GM23338 (cell line): ENCODE results near the gene XKR7. TPM values are rescaled to one million over a fixed set of nuclear protein-coding genes. Genes with fewer than 3 reads are reported as not detected.
A peak's percentile ranks its signal among the peaks of the same experiment; 100 is the strongest.

Experiments
- ATAC-seq: fragments of 200-7000 bp; cut with Tn5 transposase; 3 replicates; pipeline ENCODE4 v1.9.1; 2020
- DNase-seq: peaks from one replicate; pipeline ENCODE4 v3.0.0-alpha.2; 2015; ENCODE audit warnings: low spot score
- H2AFZ ChIP-seq: fragments of 200-600 bp; sonication (generic); 2 replicates; pipeline ENCODE4 v1.8.0; 2016; ENCODE audit warnings: antibody characterized with exemption, mild to moderate bottlenecking, moderate library complexity
- H3F3A ChIP-seq: fragments of 200-600 bp; sonication (generic); replicated peaks from 2 replicates; pipeline ENCODE4 v1.8.0; 2017; ENCODE audit warnings: antibody characterized with exemption, mixed run types, low read depth
- H3K27ac ChIP-seq: fragments of 200-600 bp; sonication (generic); 2 replicates; pipeline ENCODE4 v1.6.1; 2016; ENCODE audit warnings: low read depth
- H3K27me3 ChIP-seq: fragments of 200-600 bp; sonication (generic); 2 replicates; pipeline ENCODE4 v1.8.0; 2016; ENCODE audit warnings: mild to moderate bottlenecking, mixed run types, moderate library complexity; ENCODE audit not compliant: insufficient read depth
- H3K36me3 ChIP-seq: fragments of 200-600 bp; sonication (generic); 2 replicates; pipeline ENCODE4 v1.8.0; 2016; ENCODE audit warnings: mild to moderate bottlenecking; ENCODE audit not compliant: insufficient read depth
- H3K4me1 ChIP-seq: fragments of 200-600 bp; sonication (generic); 2 replicates; pipeline ENCODE4 v1.8.0; 2016; ENCODE audit warnings: mild to moderate bottlenecking, moderate library complexity; ENCODE audit not compliant: insufficient read depth
- H3K4me2 ChIP-seq: fragments of 200-600 bp; sonication (generic); 2 replicates; pipeline ENCODE4 v1.7.1; 2017; ENCODE audit warnings: mixed run types
- H3K4me3 ChIP-seq: fragments of 200-600 bp; sonication (generic); 2 replicates; pipeline ENCODE4 v1.6.1; 2016; ENCODE audit warnings: mixed run types
- H3K79me2 ChIP-seq: fragments of 200-600 bp; sonication (generic); replicated peaks from 2 replicates; pipeline ENCODE4 v1.8.0; 2017; ENCODE audit warnings: mild to moderate bottlenecking; ENCODE audit not compliant: insufficient read depth
- H3K9me2 ChIP-seq: fragments of 200-600 bp; sonication (generic); 2 replicates; pipeline ENCODE4 v1.8.0; 2017; ENCODE audit not compliant: insufficient read depth
- H4K20me1 ChIP-seq: fragments of 200-600 bp; sonication (generic); replicated peaks from 2 replicates; pipeline ENCODE4 v1.8.0; 2017; ENCODE audit warnings: mild to moderate bottlenecking; ENCODE audit not compliant: insufficient read depth
- H3K27ac Mint-ChIP-seq: 2 replicates; pipeline ENCODE4 v1.8.0; 2020; ENCODE audit warnings: inconsistent platforms, mild to moderate bottlenecking, moderate library complexity, mixed read lengths
- H3K27me3 Mint-ChIP-seq: 3 replicates; pipeline ENCODE4 v1.8.0; 2022; ENCODE audit warnings: low read depth, mild to moderate bottlenecking, moderate library complexity, mixed read lengths, inconsistent platforms; ENCODE audit not compliant: insufficient read depth, poor library complexity
- H3K36me3 Mint-ChIP-seq: 3 replicates; pipeline ENCODE4 v1.8.0; 2021; ENCODE audit warnings: low read depth, mild to moderate bottlenecking, inconsistent platforms, moderate library complexity, mixed read lengths
- H3K4me1 Mint-ChIP-seq: 3 replicates; pipeline ENCODE4 v1.8.0; 2020; ENCODE audit warnings: mild to moderate bottlenecking, inconsistent platforms, mixed read lengths
- H3K4me3 Mint-ChIP-seq: 3 replicates; pipeline ENCODE4 v1.8.0; 2021; ENCODE audit warnings: moderate library complexity, mild to moderate bottlenecking, inconsistent platforms, mixed read lengths
- H3K9me3 Mint-ChIP-seq: 3 replicates; pipeline ENCODE4 v1.8.0; 2020; ENCODE audit warnings: moderate library complexity, mild to moderate bottlenecking, inconsistent platforms, mixed read lengths
- CREB1 ChIP-seq: fragments of 250-450 bp; sonication (Bioruptor Pico); IDR thresholded peaks from 2 replicates; pipeline ENCODE4 v1.5.0; 2020; ENCODE audit warnings: low read depth, mild to moderate bottlenecking, moderate library complexity
- CTCF ChIP-seq, 2 experiments: fragments of 200-600 bp in 1 of 2; sonication (generic) in 1 of 2; conservative IDR thresholded peaks; 2 replicates each; pipeline versions ENCODE4 v1.5.1 to v1.6.1; 2016 to 2017; ENCODE audit warnings: antibody characterized with exemption in 2 of 2, low read depth in 2 of 2, mild to moderate bottlenecking in 2 of 2, moderate library complexity in 1 of 2
- ETS1 ChIP-seq: IDR thresholded peaks from 2 replicates; pipeline ENCODE4 v1.6.1; 2016; ENCODE audit warnings: antibody characterized with exemption
- EZH2 ChIP-seq: fragments of 200-600 bp; sonication (generic); IDR thresholded peaks from one replicate; pipeline ENCODE4 v1.8.0; 2017; ENCODE audit warnings: antibody characterized with exemption, mild to moderate bottlenecking, low read depth; ENCODE audit not compliant: unreplicated experiment
- EZH2phosphoT487 ChIP-seq: fragments of 200-600 bp; sonication (generic); IDR thresholded peaks from one replicate; pipeline ENCODE4 v1.8.1; 2018; ENCODE audit warnings: antibody characterized with exemption; ENCODE audit not compliant: unreplicated experiment
- JUNB ChIP-seq: IDR thresholded peaks from one replicate; pipeline ENCODE4 v1.6.1; 2016; ENCODE audit warnings: antibody characterized with exemption; ENCODE audit not compliant: unreplicated experiment
- NANOG ChIP-seq: IDR thresholded peaks from 2 replicates; pipeline ENCODE4 v1.6.1; 2016; ENCODE audit warnings: antibody characterized with exemption, borderline replicate concordance
- POLR2AphosphoS5 ChIP-seq: IDR thresholded peaks from 2 replicates; pipeline ENCODE4 v1.6.1; 2016; ENCODE audit warnings: antibody characterized with exemption, low read depth
- REST ChIP-seq: IDR thresholded peaks from one replicate; pipeline ENCODE4 v1.6.1; 2018; ENCODE audit warnings: antibody characterized with exemption; ENCODE audit not compliant: unreplicated experiment
- STAT1 ChIP-seq: IDR thresholded peaks from one replicate; pipeline ENCODE4 v1.6.1; 2016; ENCODE audit warnings: antibody characterized with exemption; ENCODE audit not compliant: unreplicated experiment
- ZNF114 ChIP-seq: fragments of 250-450 bp; sonication (Bioruptor Pico); IDR thresholded peaks from 2 replicates; pipeline ENCODE4 v1.5.0; 2020; ENCODE audit warnings: mild to moderate bottlenecking, moderate library complexity
- ZNF331 ChIP-seq: fragments of 250-450 bp; sonication (Bioruptor Pico); IDR thresholded peaks from 2 replicates; pipeline ENCODE4 v1.5.0; 2020; ENCODE audit warnings: low read depth, mild to moderate bottlenecking, moderate library complexity
- ZNF462 ChIP-seq: fragments of 250-450 bp; sonication (Bioruptor Pico); IDR thresholded peaks from 2 replicates; pipeline ENCODE4 v1.5.0; 2020; ENCODE audit warnings: mild to moderate bottlenecking, moderate library complexity
- polyA plus RNA-seq: library from polyadenylated mRNA; unstranded; fragments of >200 nt; fragmentation: Nextera tagmentation; extraction: Ambion mirVana; gene quantifications from 2 replicates; pipeline ENCODE4 v1.2.1, GENCODE V29; 2016
- total RNA-seq: library from RNA; depleted of rRNA; stranded (reverse); fragments of >200 nt; shearing (Covaris generic); gene quantifications from 2 replicates; pipeline ENCODE4 v1.2.3, GENCODE V29; 2014

Gene XKR7
- total and polyA plus RNA-seq, 2 experiments from 2014 or later: 0.61 to 3.9 TPM

GRCh38 chr20:32007787-32008616, 40.1 kb downstream of the XKR7 start:
- peak; percentile 54; the same call in 1 of the 2 replicates for TF ChIP-seq POLR2AphosphoS5
- TF ChIP-seq ZNF114 (CRISPR knock-in tag): no peak
- no peak for TF ChIP-seq JUNB
- TF ChIP-seq STAT1: no peak
- TF ChIP-seq REST: peak; percentile 9
- TF ChIP-seq EZH2phosphoT487: no peak
- TF ChIP-seq NANOG: no peak
- TF ChIP-seq ZNF331: no peak
- no peak for TF ChIP-seq EZH2
- no peak for TF ChIP-seq ZNF462 (CRISPR knock-in tag)
- no peak for TF ChIP-seq CREB1 (CRISPR knock-in tag)
- no peak for TF ChIP-seq CTCF (conservative IDR thresholded peaks at IDR 0.05; ENCODE audit: low read depth in 2 of 2)
- TF ChIP-seq ETS1: peak; percentile 49; the same call in 1 of the 2 replicates
- Mint-ChIP-seq H3K4me3 (peak overlapping the region; percentile 14; the same call in 2 of the 3 replicates), H3K4me1 (peaks cover 54% of the 10 kb centered on the region), H3K27me3 (peaks cover 18% of the 10 kb centered on the region), H3K27ac (peak overlapping the region; percentile 41), H3K36me3 (no peaks in the 10 kb centered on the region), H3K9me3 (peaks cover 23% of the 10 kb centered on the region)
- peaks cover 4% of the 10 kb centered on the region for H3K9me2 ChIP-seq
- H3K27ac ChIP-seq: peak overlapping the region; percentile 42; the same call in 1 of the 2 replicates
- H3F3A ChIP-seq: peaks cover 11% of the 10 kb centered on the region
- no peaks in the 10 kb centered on the region; the same call in 1 of the 2 replicates for H4K20me1 ChIP-seq
- H3K27me3 ChIP-seq: no peaks in the 10 kb centered on the region
- H3K36me3 ChIP-seq: no peaks in the 10 kb centered on the region
- peak; percentile 72 for ATAC-seq
- peak overlapping the region; percentile 30 for H3K4me2 ChIP-seq
- H3K4me3 ChIP-seq: no peak overlapping the region
- H3K4me1 ChIP-seq: peaks cover 58% of the 10 kb centered on the region
- H2AFZ ChIP-seq: peak overlapping the region; percentile 70
- no peaks in the 10 kb centered on the region for H3K79me2 ChIP-seq
- DNase-seq: peak; percentile 90
